Panc1 (cell line): ENCODE measurements around the gene GTF2A2. TPM values are rescaled to one million over a fixed set of nuclear protein-coding genes. Genes with fewer than 3 reads are reported as not detected.

Experiments used
- ATAC-seq: fragments of 200-7000 bp; cut with Tn5 transposase; 2 replicates; pipeline ENCODE4 v1.9.1; 2020; ENCODE audit warnings: mild to moderate bottlenecking, moderate library complexity
- Bru-seq: library from RNA; stranded (reverse); fragments of 400-500 nt; gene quantifications from one replicate; lab custom pipeline; 2021; lab: Mats Ljungman, UMichigan
- BruChase-seq, 2 experiments: library from RNA; stranded (reverse); fragments of 400-500 nt; gene quantifications; one replicate each; lab custom pipeline; 2021; lab: Mats Ljungman, UMichigan
- BruUV-seq: library from RNA; stranded (reverse); fragments of 400-500 nt; replicated peaks from 2 replicates; lab custom pipeline; 2021; lab: Mats Ljungman, UMichigan
- CTCF ChIA-PET: fragments of 300-600 bp; sonication (Branson Sonifier 250); formaldehyde crosslinking; loops from one replicate; lab custom pipeline; 2022; ENCODE audit warnings: antibody characterized with exemption; lab: Charles Lee
- POLR2A ChIA-PET: fragments of 300-600 bp; sonication (Branson Sonifier 250); formaldehyde crosslinking; loops from one replicate; lab custom pipeline; 2022; ENCODE audit warnings: antibody characterized with exemption; lab: Charles Lee
- DNase-seq: peaks from one replicate; pipeline ENCODE4 v3.0.0-alpha.2; 2010; ENCODE audit warnings: low read depth, low spot score
- H3K27ac ChIP-seq: 2 replicates; pipeline ENCODE4 v1.5.1; 2011; ENCODE audit warnings: mild to moderate bottlenecking, low read length, inconsistent platforms
- H3K27me3 ChIP-seq: fragments of 200-500 bp; sonication (Bioruptor generic); 2 replicates; pipeline ENCODE4 v1.6.0; 2014; ENCODE audit warnings: low read length, inconsistent platforms; ENCODE audit not compliant: control insufficient read depth, insufficient read depth
- H3K36me3 ChIP-seq: fragments of 200-500 bp; sonication (Bioruptor generic); 2 replicates; pipeline ENCODE4 v1.5.1; 2014; ENCODE audit warnings: inconsistent platforms, mild to moderate bottlenecking, low read length, moderate library complexity; ENCODE audit not compliant: control insufficient read depth, insufficient read depth
- H3K4me1 ChIP-seq: 2 replicates; pipeline ENCODE4 v1.5.1; 2011; ENCODE audit warnings: inconsistent platforms, mild to moderate bottlenecking, low read length, moderate library complexity; ENCODE audit not compliant: control insufficient read depth, insufficient read depth
- H3K4me3 ChIP-seq, 2 experiments: 2 replicates each; pipeline ENCODE4 v1.5.1; 2011 to 2012; ENCODE audit warnings: low read depth in 2 of 2, low read length in 2 of 2, mild to moderate bottlenecking in 2 of 2, inconsistent platforms in 1 of 2, moderate library complexity in 1 of 2
- H3K9me3 ChIP-seq: fragments of 200-500 bp; sonication (Bioruptor generic); 2 replicates; pipeline ENCODE4 v1.5.1; 2014; ENCODE audit warnings: low read depth, mild to moderate bottlenecking, inconsistent platforms, low read length, moderate library complexity; ENCODE audit not compliant: control insufficient read depth, insufficient read depth
- POLR2AphosphoS5 ChIP-seq: IDR thresholded peaks from 2 replicates; pipeline ENCODE4 v1.6.1; 2012; ENCODE audit warnings: mild to moderate bottlenecking, low read depth, low read length, moderate library complexity
- REST ChIP-seq, 2 experiments: IDR thresholded peaks; 2 replicates each; pipeline ENCODE4 v1.6.1; 2011 to 2012; ENCODE audit warnings: low read depth in 2 of 2, control low read depth in 1 of 2, low read length in 1 of 2, mild to moderate bottlenecking in 1 of 2, moderate library complexity in 1 of 2; ENCODE audit not compliant: insufficient read depth in 1 of 2
- SIN3A ChIP-seq: IDR thresholded peaks from 2 replicates; pipeline ENCODE4 v1.6.1; 2012; ENCODE audit warnings: low read depth, mild to moderate bottlenecking, low read length, moderate library complexity, borderline replicate concordance; ENCODE audit not compliant: insufficient read depth
- TCF7L2 ChIP-seq: IDR thresholded peaks from 2 replicates; pipeline ENCODE4 v1.6.1; 2011; ENCODE audit warnings: mild to moderate bottlenecking, low read depth, low read length, inconsistent platforms
- in situ Hi-C: cut with HindIII; loops from 2 replicates; pipeline ENCODE4 v1.10.0; 2016; ENCODE audit warnings: low sequenced_read_pairs, low pct_unique_long_range_greater_than_20kb
- intact Hi-C: fragments of 100-400 bp; cut with micrococcal nuclease; formaldehyde crosslinking; loops from one replicate; pipeline ENCODE4 v1.10.0; 2022; ENCODE audit not compliant: unreplicated experiment
- long read RNA-seq: library from polyadenylated mRNA; unstranded; transcript quantifications from one replicate; pipeline ENCODE4 v2.0.0, GENCODE V29; 2021; ENCODE audit not compliant: unreplicated experiment
- polyA plus RNA-seq: library from polyadenylated mRNA; unstranded; fragments of >200 nt; gene quantifications from one replicate; pipeline ENCODE4 v1.2.1, GENCODE V29; 2012; ENCODE audit warnings: missing spikeins; ENCODE audit not compliant: insufficient read length
- total RNA-seq: library from RNA; stranded (reverse); gene quantifications from one replicate; pipeline ENCODE4 v1.2.1, GENCODE V29; 2021; ENCODE audit not compliant: unreplicated experiment
- TF ChIP-seq, protein P1 (sequence below): fragments of 450-650 bp; IDR thresholded peaks from 2 replicates; pipeline ENCODE4 v1.5.1; 2017; ENCODE audit warnings: mild to moderate bottlenecking

The GTF2A2 gene, protein sequence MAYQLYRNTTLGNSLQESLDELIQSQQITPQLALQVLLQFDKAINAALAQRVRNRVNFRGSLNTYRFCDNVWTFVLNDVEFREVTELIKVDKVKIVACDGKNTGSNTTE
- 234 TPM for total RNA-seq
- polyA plus RNA-seq = 73.2 TPM
- percentile 92 among the genes with signal in this experiment for Bru-seq, nascent RNA
- BruChase-seq, experiment 1, labeled RNA remaining after a 2-hour chase = percentile 87 among the genes with signal in this experiment
- BruChase-seq, experiment 2, labeled RNA remaining after a 6-hour chase = percentile 95 among the genes with signal in this experiment
- long read RNA-seq, transcript GTF2A2-202 (5 exons, 1,582 nt) = major isoform, 63 of 89 reads
- long read RNA-seq, partial matches to known transcripts = 19 of 89 reads
- long read RNA-seq, other reads (novel, unspliced or antisense) = 4 of 89 reads

DNA sequence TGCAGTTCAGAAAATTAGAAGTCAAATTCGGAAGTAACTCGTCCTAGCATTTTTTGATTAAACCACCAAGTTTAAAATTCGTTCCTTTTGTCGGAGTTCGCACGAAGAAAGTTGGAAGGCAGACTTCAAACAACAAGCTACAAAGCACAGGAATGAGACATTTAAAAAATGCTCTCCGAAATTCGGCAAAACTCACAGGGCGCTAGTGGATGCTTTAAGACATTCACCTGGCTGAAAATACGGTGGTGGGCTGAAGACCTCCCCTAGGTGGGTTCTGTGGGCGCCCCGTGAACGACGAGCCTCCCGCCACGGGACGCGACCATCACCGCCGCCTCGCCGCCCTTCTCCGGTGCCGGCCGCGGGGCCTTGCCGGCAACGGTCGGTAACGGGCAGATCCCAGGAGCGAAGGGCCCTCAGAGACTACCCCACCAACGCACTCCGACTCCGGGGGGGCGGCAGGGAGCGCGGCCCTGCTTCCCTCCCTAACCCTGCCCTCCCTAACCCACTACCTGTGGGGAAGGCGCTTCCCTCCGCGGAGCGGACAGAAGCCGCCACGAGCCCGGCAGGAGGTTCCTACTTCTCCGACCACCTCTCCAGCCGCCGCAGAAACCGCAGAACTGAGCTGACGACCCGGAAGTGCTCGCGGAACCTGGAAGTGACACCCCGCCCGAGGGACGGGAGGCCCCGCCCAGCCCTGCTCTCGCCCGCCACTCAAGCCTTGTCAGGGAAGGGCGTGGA lies at the start of gene GTF2A2:
TSS of gene GTF2A2 (minus strand) at position 619 of the 738 bp plus-strand sequence. CDS start 5,238 bp downstream, outside the sequence.
- intact Hi-C loops = no loop called here
- in situ Hi-C loops = no loop called here
- BruUV-seq = no TSS peak
- Histone ChIP-seq H3K27me3 (no peaks in the 10 kb centered on the region), H3K36me3 (peaks cover 16% of the 10 kb centered on the region), H3K4me3 (peak within 1 kb of the TSS; percentile 93 to 94), H3K4me1 (peaks cover 10% of the 10 kb centered on the region; the same call in 1 of the 2 replicates), H3K27ac (peak within 1 kb of the TSS; percentile 95), H3K9me3 (peaks cover 7% of the 10 kb centered on the region; the same call in 1 of the 2 replicates)
- POLR2A ChIA-PET = interaction anchor here (0.5 to 1.1 kb wide), 6 partner anchors 9 to 245 kb away, joined by 3 to 12 read pairs (median 3); no protein-coding TSS in a partner anchor
- ATAC-seq = peak; percentile 100
- peak; percentile 71 for DNase-seq
- CTCF ChIA-PET = interaction anchor here (0.6 to 0.7 kb wide), 2 partner anchors 155 to 387 kb away, joined by 4 to 10 read pairs; no protein-coding TSS in a partner anchor
- peak; percentile 81; the same call in 1 of the 2 replicates for TF ChIP-seq SIN3A
- no peak for TF ChIP-seq REST (IDR thresholded peaks at IDR 0.05; ENCODE audit: insufficient read depth in 1 of 2, low read depth in 2 of 2, low read length in 1 of 2)
- TF ChIP-seq, protein P1, sequence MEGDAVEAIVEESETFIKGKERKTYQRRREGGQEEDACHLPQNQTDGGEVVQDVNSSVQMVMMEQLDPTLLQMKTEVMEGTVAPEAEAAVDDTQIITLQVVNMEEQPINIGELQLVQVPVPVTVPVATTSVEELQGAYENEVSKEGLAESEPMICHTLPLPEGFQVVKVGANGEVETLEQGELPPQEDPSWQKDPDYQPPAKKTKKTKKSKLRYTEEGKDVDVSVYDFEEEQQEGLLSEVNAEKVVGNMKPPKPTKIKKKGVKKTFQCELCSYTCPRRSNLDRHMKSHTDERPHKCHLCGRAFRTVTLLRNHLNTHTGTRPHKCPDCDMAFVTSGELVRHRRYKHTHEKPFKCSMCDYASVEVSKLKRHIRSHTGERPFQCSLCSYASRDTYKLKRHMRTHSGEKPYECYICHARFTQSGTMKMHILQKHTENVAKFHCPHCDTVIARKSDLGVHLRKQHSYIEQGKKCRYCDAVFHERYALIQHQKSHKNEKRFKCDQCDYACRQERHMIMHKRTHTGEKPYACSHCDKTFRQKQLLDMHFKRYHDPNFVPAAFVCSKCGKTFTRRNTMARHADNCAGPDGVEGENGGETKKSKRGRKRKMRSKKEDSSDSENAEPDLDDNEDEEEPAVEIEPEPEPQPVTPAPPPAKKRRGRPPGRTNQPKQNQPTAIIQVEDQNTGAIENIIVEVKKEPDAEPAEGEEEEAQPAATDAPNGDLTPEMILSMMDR = no peak
- peak; percentile 96 for TF ChIP-seq POLR2AphosphoS5
- TF ChIP-seq TCF7L2 = no peak

- BruUV-seq = no TSS peak
- POLR2A ChIA-PET = no interaction called here
- CTCF ChIA-PET = no interaction called here
- in situ Hi-C loops = no loop called here
- Histone ChIP-seq H3K27me3 (peaks cover 2% of the 10 kb centered on the region; the same call in 1 of the 2 replicates), H3K36me3 (no peaks in the 10 kb centered on the region; the same call in 1 of the 2 replicates), H3K27ac (no peak overlapping the region), H3K9me3 (no peaks in the 10 kb centered on the region), H3K4me3 (no peak overlapping the region), H3K4me1 (no peaks in the 10 kb centered on the region)
- ATAC-seq (no peak), DNase-seq (no peak)
- TF ChIP-seq POLR2AphosphoS5 (no peak), SIN3A (no peak), TCF7L2 (no peak), REST (IDR thresholded peaks at IDR 0.05; ENCODE audit: insufficient read depth in 1 of 2, low read depth in 2 of 2, low read length in 1 of 2) (no peak)
- TF ChIP-seq, protein P1 = no peak
- intact Hi-C loops = no loop called here
Measured at GRCh38 chr15:59703979-59704796, 46.9 kb upstream of the GTF2A2 start.
